GM23338 (cell line): ENCODE data around the gene ZNF469. TPM values are rescaled to one million over a fixed set of nuclear protein-coding genes. Genes with fewer than 3 reads are reported as not detected.

Source experiments
- ATAC-seq: fragments of 200-7000 bp; cut with Tn5 transposase; 3 replicates; pipeline ENCODE4 v1.9.1; 2020
- DNase-seq: peaks from one replicate; pipeline ENCODE4 v3.0.0-alpha.2; 2015; ENCODE audit warnings: low spot score
- H2AFZ ChIP-seq: fragments of 200-600 bp; sonication (generic); 2 replicates; pipeline ENCODE4 v1.8.0; 2016; ENCODE audit warnings: antibody characterized with exemption, mild to moderate bottlenecking, moderate library complexity
- H3F3A ChIP-seq: fragments of 200-600 bp; sonication (generic); replicated peaks from 2 replicates; pipeline ENCODE4 v1.8.0; 2017; ENCODE audit warnings: antibody characterized with exemption, mixed run types, low read depth
- H3K27ac ChIP-seq: fragments of 200-600 bp; sonication (generic); 2 replicates; pipeline ENCODE4 v1.6.1; 2016; ENCODE audit warnings: low read depth
- H3K27me3 ChIP-seq: fragments of 200-600 bp; sonication (generic); 2 replicates; pipeline ENCODE4 v1.8.0; 2016; ENCODE audit warnings: mild to moderate bottlenecking, mixed run types, moderate library complexity; ENCODE audit not compliant: insufficient read depth
- H3K36me3 ChIP-seq: fragments of 200-600 bp; sonication (generic); 2 replicates; pipeline ENCODE4 v1.8.0; 2016; ENCODE audit warnings: mild to moderate bottlenecking; ENCODE audit not compliant: insufficient read depth
- H3K4me1 ChIP-seq: fragments of 200-600 bp; sonication (generic); 2 replicates; pipeline ENCODE4 v1.8.0; 2016; ENCODE audit warnings: mild to moderate bottlenecking, moderate library complexity; ENCODE audit not compliant: insufficient read depth
- H3K4me2 ChIP-seq: fragments of 200-600 bp; sonication (generic); 2 replicates; pipeline ENCODE4 v1.7.1; 2017; ENCODE audit warnings: mixed run types
- H3K4me3 ChIP-seq: fragments of 200-600 bp; sonication (generic); 2 replicates; pipeline ENCODE4 v1.6.1; 2016; ENCODE audit warnings: mixed run types
- H3K79me2 ChIP-seq: fragments of 200-600 bp; sonication (generic); replicated peaks from 2 replicates; pipeline ENCODE4 v1.8.0; 2017; ENCODE audit warnings: mild to moderate bottlenecking; ENCODE audit not compliant: insufficient read depth
- H3K9me2 ChIP-seq: fragments of 200-600 bp; sonication (generic); 2 replicates; pipeline ENCODE4 v1.8.0; 2017; ENCODE audit not compliant: insufficient read depth
- H4K20me1 ChIP-seq: fragments of 200-600 bp; sonication (generic); replicated peaks from 2 replicates; pipeline ENCODE4 v1.8.0; 2017; ENCODE audit warnings: mild to moderate bottlenecking; ENCODE audit not compliant: insufficient read depth
- H3K27ac Mint-ChIP-seq: 2 replicates; pipeline ENCODE4 v1.8.0; 2020; ENCODE audit warnings: inconsistent platforms, mild to moderate bottlenecking, moderate library complexity, mixed read lengths
- H3K27me3 Mint-ChIP-seq: 3 replicates; pipeline ENCODE4 v1.8.0; 2022; ENCODE audit warnings: low read depth, mild to moderate bottlenecking, moderate library complexity, mixed read lengths, inconsistent platforms; ENCODE audit not compliant: insufficient read depth, poor library complexity
- H3K36me3 Mint-ChIP-seq: 3 replicates; pipeline ENCODE4 v1.8.0; 2021; ENCODE audit warnings: low read depth, mild to moderate bottlenecking, inconsistent platforms, moderate library complexity, mixed read lengths
- H3K4me1 Mint-ChIP-seq: 3 replicates; pipeline ENCODE4 v1.8.0; 2020; ENCODE audit warnings: mild to moderate bottlenecking, inconsistent platforms, mixed read lengths
- H3K4me3 Mint-ChIP-seq: 3 replicates; pipeline ENCODE4 v1.8.0; 2021; ENCODE audit warnings: moderate library complexity, mild to moderate bottlenecking, inconsistent platforms, mixed read lengths
- H3K9me3 Mint-ChIP-seq: 3 replicates; pipeline ENCODE4 v1.8.0; 2020; ENCODE audit warnings: moderate library complexity, mild to moderate bottlenecking, inconsistent platforms, mixed read lengths
- CREB1 ChIP-seq: fragments of 250-450 bp; sonication (Bioruptor Pico); IDR thresholded peaks from 2 replicates; pipeline ENCODE4 v1.5.0; 2020; ENCODE audit warnings: low read depth, mild to moderate bottlenecking, moderate library complexity
- EZH2phosphoT487 ChIP-seq: fragments of 200-600 bp; sonication (generic); IDR thresholded peaks from one replicate; pipeline ENCODE4 v1.8.1; 2018; ENCODE audit warnings: antibody characterized with exemption; ENCODE audit not compliant: unreplicated experiment
- JUNB ChIP-seq: IDR thresholded peaks from one replicate; pipeline ENCODE4 v1.6.1; 2016; ENCODE audit warnings: antibody characterized with exemption; ENCODE audit not compliant: unreplicated experiment
- ZNF114 ChIP-seq: fragments of 250-450 bp; sonication (Bioruptor Pico); IDR thresholded peaks from 2 replicates; pipeline ENCODE4 v1.5.0; 2020; ENCODE audit warnings: mild to moderate bottlenecking, moderate library complexity
- polyA plus RNA-seq: library from polyadenylated mRNA; unstranded; fragments of >200 nt; fragmentation: Nextera tagmentation; extraction: Ambion mirVana; gene quantifications from 2 replicates; pipeline ENCODE4 v1.2.1, GENCODE V29; 2016
- total RNA-seq: library from RNA; depleted of rRNA; stranded (reverse); fragments of >200 nt; shearing (Covaris generic); gene quantifications from 2 replicates; pipeline ENCODE4 v1.2.3, GENCODE V29; 2014
- TF ChIP-seq, protein P1 (sequence below): IDR thresholded peaks from 2 replicates; pipeline ENCODE4 v1.6.1; 2016; ENCODE audit warnings: antibody characterized with exemption
- TF ChIP-seq, protein P2 (sequence below), 2 experiments: fragments of 200-600 bp in 1 of 2; sonication (generic) in 1 of 2; conservative IDR thresholded peaks; 2 replicates each; pipeline versions ENCODE4 v1.5.1 to v1.6.1; 2016 to 2017; ENCODE audit warnings: antibody characterized with exemption in 2 of 2, low read depth in 2 of 2, mild to moderate bottlenecking in 2 of 2, moderate library complexity in 1 of 2
- TF ChIP-seq, protein P3 (sequence below): fragments of 250-450 bp; sonication (Bioruptor Pico); IDR thresholded peaks from 2 replicates; pipeline ENCODE4 v1.5.0; 2020; ENCODE audit warnings: mild to moderate bottlenecking, moderate library complexity

Gene ZNF469
- total and polyA plus RNA-seq, 2 experiments from 2014 or later, result 0.23 to 1.9 TPM

DNA sequence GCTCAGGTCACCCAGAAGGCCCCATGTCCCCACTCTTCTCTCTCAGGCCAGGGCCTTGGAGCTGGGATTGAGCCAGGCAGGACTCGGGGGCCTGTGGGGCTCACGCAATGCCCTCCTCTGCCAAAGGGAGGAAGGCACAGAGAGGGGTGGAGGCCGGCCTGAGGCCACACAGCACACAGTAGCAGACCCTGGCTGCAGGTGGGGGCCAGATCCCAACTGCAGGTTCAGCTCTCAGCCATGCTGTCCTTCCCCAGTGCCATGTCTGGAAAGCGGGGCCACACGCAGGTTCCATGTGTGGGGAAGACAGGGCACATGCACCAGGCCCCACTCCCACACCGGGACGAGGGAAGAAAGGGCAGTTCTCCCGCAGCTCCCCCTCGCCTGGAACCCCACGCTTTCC is 37.0 kb downstream of the ZNF469 start:
- ATAC-seq, result no peak
- Histone ChIP-seq H3K4me3 (no peak overlapping the region), H4K20me1 (no peaks in the 10 kb centered on the region), H2AFZ (no peak overlapping the region), H3K27me3 (no peaks in the 10 kb centered on the region), H3K27ac (no peak overlapping the region), H3F3A (no peaks in the 10 kb centered on the region), H3K4me1 (no peaks in the 10 kb centered on the region), H3K9me2 (no peaks in the 10 kb centered on the region), H3K79me2 (no peaks in the 10 kb centered on the region), H3K36me3 (no peaks in the 10 kb centered on the region), H3K4me2 (no peak overlapping the region)
- Mint-ChIP-seq H3K9me3 (no peaks in the 10 kb centered on the region; the same call in 2 of the 3 replicates), H3K4me3 (no peak overlapping the region), H3K36me3 (no peaks in the 10 kb centered on the region), H3K27me3 (peaks cover 6% of the 10 kb centered on the region), H3K27ac (no peak overlapping the region), H3K4me1 (no peaks in the 10 kb centered on the region)
- TF ChIP-seq, protein P1, sequence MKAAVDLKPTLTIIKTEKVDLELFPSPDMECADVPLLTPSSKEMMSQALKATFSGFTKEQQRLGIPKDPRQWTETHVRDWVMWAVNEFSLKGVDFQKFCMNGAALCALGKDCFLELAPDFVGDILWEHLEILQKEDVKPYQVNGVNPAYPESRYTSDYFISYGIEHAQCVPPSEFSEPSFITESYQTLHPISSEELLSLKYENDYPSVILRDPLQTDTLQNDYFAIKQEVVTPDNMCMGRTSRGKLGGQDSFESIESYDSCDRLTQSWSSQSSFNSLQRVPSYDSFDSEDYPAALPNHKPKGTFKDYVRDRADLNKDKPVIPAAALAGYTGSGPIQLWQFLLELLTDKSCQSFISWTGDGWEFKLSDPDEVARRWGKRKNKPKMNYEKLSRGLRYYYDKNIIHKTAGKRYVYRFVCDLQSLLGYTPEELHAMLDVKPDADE, result no peak
- TF ChIP-seq, protein P2, sequence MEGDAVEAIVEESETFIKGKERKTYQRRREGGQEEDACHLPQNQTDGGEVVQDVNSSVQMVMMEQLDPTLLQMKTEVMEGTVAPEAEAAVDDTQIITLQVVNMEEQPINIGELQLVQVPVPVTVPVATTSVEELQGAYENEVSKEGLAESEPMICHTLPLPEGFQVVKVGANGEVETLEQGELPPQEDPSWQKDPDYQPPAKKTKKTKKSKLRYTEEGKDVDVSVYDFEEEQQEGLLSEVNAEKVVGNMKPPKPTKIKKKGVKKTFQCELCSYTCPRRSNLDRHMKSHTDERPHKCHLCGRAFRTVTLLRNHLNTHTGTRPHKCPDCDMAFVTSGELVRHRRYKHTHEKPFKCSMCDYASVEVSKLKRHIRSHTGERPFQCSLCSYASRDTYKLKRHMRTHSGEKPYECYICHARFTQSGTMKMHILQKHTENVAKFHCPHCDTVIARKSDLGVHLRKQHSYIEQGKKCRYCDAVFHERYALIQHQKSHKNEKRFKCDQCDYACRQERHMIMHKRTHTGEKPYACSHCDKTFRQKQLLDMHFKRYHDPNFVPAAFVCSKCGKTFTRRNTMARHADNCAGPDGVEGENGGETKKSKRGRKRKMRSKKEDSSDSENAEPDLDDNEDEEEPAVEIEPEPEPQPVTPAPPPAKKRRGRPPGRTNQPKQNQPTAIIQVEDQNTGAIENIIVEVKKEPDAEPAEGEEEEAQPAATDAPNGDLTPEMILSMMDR (conservative IDR thresholded peaks at IDR 0.05; ENCODE audit: low read depth in 2 of 2), result no peak
- DNase-seq, result no peak

DNA sequence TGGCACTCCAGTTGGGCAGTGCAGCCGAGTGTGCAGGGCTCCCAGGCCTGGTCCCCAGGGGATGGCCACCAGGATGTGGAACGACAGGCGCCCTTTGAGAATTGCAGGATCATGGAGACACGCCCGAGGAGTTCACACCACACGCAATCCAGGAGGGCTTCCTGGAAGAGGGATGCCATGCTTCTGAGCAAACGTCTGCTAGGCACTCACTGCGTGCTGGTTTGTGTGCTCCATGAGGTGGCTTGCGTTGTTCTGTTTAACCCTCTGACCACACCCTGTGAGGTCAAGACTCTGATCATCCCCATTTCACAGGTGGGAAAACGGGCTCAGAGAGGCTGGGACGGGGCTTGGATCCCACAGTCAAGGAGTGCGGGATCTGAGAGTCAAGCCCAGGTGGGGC is 37.7 kb downstream of the ZNF469 start:
- Histone ChIP-seq H3K9me2 (no peaks in the 10 kb centered on the region), H3K4me2 (no peak overlapping the region), H3K36me3 (no peaks in the 10 kb centered on the region), H3K79me2 (no peaks in the 10 kb centered on the region), H3K4me1 (no peaks in the 10 kb centered on the region), H3K27ac (no peak overlapping the region), H2AFZ (no peak overlapping the region), H3K27me3 (no peaks in the 10 kb centered on the region), H3K4me3 (no peak overlapping the region), H3F3A (no peaks in the 10 kb centered on the region), H4K20me1 (no peaks in the 10 kb centered on the region)
- no peaks in the 10 kb centered on the region for H3K4me1 Mint-ChIP-seq
- no peak for DNase-seq
- H3K4me3 Mint-ChIP-seq, result no peak overlapping the region
- H3K9me3 Mint-ChIP-seq, result no peaks in the 10 kb centered on the region; the same call in 2 of the 3 replicates
- TF ChIP-seq, protein P3, sequence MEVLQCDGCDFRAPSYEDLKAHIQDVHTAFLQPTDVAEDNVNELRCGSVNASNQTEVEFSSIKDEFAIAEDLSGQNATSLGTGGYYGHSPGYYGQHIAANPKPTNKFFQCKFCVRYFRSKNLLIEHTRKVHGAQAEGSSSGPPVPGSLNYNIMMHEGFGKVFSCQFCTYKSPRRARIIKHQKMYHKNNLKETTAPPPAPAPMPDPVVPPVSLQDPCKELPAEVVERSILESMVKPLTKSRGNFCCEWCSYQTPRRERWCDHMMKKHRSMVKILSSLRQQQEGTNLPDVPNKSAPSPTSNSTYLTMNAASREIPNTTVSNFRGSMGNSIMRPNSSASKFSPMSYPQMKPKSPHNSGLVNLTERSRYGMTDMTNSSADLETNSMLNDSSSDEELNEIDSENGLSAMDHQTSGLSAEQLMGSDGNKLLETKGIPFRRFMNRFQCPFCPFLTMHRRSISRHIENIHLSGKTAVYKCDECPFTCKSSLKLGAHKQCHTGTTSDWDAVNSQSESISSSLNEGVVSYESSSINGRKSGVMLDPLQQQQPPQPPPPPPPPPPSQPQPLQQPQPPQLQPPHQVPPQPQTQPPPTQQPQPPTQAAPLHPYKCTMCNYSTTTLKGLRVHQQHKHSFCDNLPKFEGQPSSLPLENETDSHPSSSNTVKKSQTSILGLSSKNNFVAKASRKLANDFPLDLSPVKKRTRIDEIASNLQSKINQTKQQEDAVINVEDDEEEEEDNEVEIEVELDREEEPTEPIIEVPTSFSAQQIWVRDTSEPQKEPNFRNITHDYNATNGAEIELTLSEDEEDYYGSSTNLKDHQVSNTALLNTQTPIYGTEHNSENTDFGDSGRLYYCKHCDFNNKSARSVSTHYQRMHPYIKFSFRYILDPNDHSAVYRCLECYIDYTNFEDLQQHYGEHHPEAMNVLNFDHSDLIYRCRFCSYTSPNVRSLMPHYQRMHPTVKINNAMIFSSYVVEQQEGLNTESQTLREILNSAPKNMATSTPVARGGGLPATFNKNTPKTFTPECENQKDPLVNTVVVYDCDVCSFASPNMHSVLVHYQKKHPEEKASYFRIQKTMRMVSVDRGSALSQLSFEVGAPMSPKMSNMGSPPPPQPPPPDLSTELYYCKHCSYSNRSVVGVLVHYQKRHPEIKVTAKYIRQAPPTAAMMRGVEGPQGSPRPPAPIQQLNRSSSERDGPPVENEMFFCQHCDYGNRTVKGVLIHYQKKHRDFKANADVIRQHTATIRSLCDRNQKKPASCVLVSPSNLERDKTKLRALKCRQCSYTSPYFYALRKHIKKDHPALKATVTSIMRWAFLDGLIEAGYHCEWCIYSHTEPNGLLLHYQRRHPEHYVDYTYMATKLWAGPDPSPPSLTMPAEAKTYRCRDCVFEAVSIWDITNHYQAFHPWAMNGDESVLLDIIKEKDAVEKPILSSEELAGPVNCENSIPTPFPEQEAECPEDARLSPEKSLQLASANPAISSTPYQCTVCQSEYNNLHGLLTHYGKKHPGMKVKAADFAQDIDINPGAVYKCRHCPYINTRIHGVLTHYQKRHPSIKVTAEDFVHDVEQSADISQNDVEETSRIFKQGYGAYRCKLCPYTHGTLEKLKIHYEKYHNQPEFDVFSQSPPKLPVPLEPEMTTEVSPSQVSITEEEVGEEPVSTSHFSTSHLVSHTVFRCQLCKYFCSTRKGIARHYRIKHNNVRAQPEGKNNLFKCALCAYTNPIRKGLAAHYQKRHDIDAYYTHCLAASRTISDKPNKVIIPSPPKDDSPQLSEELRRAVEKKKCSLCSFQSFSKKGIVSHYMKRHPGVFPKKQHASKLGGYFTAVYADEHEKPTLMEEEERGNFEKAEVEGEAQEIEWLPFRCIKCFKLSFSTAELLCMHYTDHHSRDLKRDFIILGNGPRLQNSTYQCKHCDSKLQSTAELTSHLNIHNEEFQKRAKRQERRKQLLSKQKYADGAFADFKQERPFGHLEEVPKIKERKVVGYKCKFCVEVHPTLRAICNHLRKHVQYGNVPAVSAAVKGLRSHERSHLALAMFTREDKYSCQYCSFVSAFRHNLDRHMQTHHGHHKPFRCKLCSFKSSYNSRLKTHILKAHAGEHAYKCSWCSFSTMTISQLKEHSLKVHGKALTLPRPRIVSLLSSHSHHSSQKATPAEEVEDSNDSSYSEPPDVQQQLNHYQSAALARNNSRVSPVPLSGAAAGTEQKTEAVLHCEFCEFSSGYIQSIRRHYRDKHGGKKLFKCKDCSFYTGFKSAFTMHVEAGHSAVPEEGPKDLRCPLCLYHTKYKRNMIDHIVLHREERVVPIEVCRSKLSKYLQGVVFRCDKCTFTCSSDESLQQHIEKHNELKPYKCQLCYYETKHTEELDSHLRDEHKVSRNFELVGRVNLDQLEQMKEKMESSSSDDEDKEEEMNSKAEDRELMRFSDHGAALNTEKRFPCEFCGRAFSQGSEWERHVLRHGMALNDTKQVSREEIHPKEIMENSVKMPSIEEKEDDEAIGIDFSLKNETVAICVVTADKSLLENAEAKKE (CRISPR knock-in tag), result no peak
- TF ChIP-seq JUNB (no peak), ZNF114 (CRISPR knock-in tag) (no peak), CREB1 (CRISPR knock-in tag) (no peak), EZH2phosphoT487 (no peak)
- peaks cover 9% of the 10 kb centered on the region for H3K27me3 Mint-ChIP-seq
- no peaks in the 10 kb centered on the region for H3K36me3 Mint-ChIP-seq
- no peak overlapping the region for H3K27ac Mint-ChIP-seq
- no peak for ATAC-seq
